NCI-H2227 (cell line): ENCODE data around the gene JRKL.
A peak's percentile ranks its signal among the peaks of the same experiment; 100 is the strongest.

ENCODE experiments used
- DNase-seq: peaks from one replicate; lab custom pipeline; 2025; ENCODE audit not compliant: unreplicated experiment; lab: John Stamatoyannopoulos, UW

JRKL gene

DNA sequence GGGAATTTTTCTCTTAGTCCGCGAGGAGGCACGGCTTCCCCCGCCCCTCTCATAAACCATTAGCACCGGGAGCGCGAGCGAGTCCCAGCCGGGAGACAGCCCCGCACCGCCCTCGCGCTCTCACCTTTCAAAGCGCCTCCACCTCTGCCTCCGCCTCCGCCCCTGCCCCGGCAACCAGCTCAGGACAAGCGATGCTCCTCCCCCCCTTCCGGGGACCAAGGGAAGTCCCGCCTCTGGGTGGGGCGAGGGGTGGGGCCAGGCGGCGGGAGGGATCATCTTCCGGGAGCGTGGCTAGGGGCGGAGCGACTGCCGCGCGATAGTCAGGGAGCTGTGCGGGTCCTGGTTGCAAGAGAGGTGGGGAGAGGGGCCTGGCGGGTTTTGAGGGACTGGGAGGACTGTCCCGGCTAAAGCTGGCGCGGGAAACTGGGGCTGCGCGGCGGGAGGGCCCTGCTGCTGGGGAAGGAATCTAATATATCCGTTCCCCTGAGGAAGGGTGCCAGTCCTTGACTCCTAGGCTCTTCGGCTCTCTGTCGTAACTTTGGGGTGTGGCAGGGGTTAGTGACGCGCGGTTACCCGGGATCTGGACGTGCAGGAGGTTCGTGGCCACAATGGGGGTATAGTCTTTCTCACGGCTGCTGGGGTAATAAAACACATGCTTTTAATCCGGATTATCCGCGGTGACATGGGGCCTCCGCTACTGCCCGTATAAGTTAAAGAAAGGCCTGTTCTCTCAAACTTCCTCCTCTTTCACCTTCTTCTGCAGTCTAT, at the start of gene JRKL, which contains the start of gene CCDC82:
Gene JRKL (plus strand): TSS at position 294 of the 768 bp plus-strand sequence. CDS start 637 bp downstream, outside the sequence.
Gene CCDC82 (minus strand): TSS at position 193 of the 768 bp plus-strand sequence. CDS start 5,165 bp downstream, outside the sequence.
- DNase-seq = peak; percentile 94

- DNase-seq = no peak
These were observed 49.3 kb upstream of the JRKL start for GRCh38 chr11:96340555-96340885.

- DNase-seq = peak; percentile 55
These were observed 48.4 kb upstream of the JRKL start for GRCh38 chr11:96341211-96342013.

DNA sequence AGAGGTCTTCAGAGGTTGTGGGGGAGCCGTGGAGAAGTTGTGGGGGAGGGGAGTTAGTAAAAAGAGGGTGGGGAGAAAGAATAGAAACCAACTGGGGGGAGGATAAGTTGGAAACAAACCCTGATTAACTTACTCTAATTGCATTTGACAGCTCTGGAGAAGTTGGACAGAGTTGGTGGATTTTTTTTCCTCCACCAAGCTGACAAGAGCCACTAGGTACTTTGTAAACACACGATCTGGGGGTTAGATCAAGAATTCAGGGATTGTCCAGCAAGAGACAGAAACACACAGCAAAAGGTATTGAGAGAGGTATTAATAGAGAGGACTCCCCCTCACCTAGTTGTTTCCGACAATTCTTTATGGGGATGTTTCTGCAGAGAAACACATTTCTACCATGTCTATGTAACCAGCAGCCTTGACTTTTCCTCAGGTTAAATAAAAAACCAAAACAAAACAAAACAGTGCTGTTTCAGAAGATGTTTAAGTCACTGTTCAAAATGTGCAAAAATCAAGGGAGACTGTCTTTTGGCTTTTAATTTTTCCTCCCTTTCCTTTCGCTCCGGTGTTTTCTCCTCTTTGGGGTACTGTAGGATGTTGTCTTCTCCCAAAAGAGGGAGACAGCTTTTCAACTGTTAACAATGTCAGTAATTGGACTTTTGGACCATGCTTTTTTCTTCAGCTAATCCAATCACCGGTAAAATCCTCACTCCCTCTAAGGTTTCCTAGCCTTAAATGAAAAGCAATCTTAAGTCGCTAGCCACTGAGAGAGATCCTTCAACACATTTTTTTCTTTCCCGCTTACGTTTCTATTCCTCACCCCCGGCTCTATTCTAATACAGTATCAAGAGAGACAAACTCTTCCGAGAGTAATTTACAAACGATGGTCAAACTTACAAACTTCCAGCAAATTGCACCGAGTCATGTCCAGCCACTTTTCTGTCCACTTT, 47.5 kb upstream of the JRKL start:
- DNase-seq = no peak

DNA sequence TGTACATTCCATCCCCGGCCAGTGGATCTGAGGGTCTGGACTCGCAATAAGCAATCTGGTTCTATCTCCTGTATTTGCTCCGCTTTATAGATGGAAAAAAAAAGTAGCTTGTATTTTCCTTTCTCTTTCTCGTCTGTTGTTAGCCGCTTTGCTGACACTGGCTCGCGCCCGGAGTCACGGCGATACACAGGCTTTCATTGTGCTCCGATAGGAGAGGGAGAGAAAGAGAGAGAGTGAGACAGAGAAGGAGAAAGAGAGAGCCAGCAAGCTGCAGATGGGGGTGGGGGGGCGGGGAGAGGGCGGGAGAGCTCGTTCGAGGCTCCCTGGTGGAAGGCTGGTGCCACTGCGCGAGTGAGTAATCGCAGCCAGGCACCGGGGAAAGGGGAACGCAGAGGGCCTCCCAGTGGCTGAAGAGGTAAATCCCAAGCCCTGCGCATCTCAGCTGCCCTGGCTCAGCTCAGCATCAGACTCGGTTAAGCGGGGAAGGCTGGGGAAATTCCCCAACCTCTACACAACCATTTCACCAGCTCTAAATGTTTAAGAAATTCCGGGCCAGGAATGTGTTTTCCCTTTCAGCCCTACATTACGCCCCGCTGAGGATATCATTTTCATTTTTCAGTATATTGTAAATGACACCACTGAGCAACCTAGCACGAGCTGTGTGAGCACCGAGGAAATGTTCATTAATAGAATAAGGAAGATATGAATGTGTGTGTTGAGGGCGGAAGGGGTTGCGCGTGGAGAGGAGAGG, 46.7 kb upstream of the JRKL start, which contains the start of gene MAML2:
Gene MAML2 (minus strand): TSS at position 235 of the 751 bp plus-strand sequence. CDS start 1,300 bp downstream, outside the sequence.
- peak; percentile 91 for DNase-seq

DNA sequence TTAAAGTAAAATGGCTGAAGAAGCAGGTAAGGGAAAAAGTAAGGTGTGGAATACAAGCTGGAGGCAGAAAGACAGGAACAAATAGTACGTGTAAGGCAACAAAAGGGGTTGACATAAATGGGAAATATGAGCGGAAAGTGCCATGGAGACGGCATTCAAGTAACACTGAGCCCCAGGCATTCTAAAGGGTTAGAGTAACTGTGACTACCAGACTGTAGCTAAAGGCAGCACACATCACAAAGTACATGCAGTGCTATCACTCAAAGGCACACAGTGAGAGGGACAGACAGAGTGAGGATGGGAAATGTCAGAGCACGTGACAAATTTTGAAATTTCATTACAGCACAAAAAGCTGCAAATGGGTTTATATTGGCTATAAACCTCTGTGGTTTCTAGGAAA, 33.0 kb upstream of the JRKL start:
- no peak for DNase-seq

DNA sequence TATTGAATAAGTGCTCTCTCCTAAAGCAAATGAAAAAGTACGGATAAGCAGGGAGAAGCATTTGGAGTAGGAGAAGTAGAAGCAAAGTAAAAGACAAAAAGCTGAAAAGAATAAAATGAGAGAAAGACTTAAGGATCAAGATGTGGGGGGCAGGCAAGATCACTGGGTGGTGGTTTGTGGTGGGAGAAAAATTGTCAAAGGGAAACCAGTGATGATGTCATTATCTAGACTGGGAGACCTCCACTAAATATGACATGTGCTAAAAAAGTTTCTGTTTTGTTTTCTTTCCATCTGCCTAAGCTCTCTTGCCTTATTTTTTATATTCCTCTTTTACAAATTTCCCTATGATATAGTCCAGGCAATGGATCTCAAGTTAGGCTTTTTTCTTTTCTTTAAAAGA, 32.0 kb upstream of the JRKL start:
- DNase-seq = no peak

DNA sequence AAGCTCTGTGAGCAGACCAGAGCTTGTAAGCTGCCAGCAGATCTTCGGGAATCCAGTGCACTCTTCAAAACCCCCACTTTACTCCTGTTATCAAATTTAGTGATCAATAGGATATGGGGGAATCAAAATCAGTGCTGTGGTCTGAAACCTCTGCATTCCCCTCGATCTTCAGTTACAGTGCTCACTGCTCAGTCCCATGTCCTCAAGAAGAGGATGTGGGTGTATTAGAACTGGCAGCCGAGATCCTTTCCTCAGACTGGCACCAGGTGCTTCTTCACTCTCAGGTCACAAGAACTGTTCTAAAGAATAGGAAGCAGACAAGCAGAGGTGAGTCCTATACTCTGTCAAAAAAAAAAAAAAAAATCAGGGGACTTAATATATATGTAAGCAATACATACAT, 31.5 kb upstream of the JRKL start:
- DNase-seq = no peak

- no peak for DNase-seq
These were observed 28.0 kb upstream of the JRKL start for GRCh38 chr11:96361778-96362177.

- no peak for DNase-seq
These were observed 24.3 kb upstream of the JRKL start for GRCh38 chr11:96365493-96365892.

- DNase-seq = no peak
These were observed 23.8 kb upstream of the JRKL start for GRCh38 chr11:96366024-96366423.

GRCh38 chr11:96367342-96367741, 22.5 kb upstream of the JRKL start:
- DNase-seq = no peak

DNA sequence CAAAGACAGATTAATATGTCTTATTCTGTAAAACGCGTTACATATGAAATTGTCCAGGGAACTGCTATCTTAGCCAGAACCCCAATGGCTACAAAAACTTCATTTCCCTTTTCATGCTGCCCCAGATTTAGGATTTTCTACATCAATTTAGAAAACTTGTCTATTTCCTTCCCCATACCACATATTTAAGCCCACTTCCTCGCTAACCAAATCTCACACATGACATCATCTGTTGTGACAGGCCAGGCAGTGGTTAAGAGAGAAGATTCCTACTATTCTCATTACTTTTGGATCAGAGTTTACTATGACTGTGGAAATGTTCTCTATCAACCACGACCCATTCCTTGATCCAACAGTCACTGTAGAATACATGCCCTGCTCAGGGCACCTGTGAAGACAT, 16.0 kb upstream of the JRKL start:
- no peak for DNase-seq

- no peak for DNase-seq
These were observed 13.0 kb upstream of the JRKL start for GRCh38 chr11:96376796-96377195.

GRCh38 chr11:96384156-96384555, 5.7 kb upstream of the JRKL start:
- peak; percentile 2 for DNase-seq

DNA sequence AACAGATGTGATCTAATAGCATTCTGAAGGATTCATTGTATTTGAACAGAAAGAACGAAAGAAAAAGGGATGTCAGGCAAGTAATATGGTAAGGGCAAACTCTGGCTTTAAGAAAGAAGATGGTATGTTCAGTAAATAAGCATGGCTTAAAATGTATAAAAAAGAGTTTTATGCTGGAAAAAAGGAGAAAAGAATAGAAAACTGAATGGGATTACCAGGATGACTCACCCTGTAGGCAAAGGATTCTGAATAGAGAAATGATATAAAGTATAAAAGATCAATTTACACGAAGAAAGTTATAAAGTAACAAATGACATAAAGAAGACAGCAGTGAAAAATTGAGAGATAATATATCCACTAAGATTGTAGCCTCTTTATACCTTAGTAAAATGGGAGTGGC, 4.6 kb upstream of the JRKL start:
- DNase-seq = no peak

- peak; percentile 80 for DNase-seq
These were observed 708 bp upstream of the JRKL start for GRCh38 chr11:96388891-96389719.

GRCh38 chr11:96390488-96390792, 627 bp downstream of the JRKL start:
- peak; percentile 27 for DNase-seq

- DNase-seq = no peak
These were observed 2.0 kb downstream of the JRKL start for GRCh38 chr11:96391698-96392307.
